Keratinocyte (primary cell): ENCODE results near the gene RPN1. TPM values are rescaled to one million over a fixed set of nuclear protein-coding genes. Genes with fewer than 3 reads are reported as not detected.
A peak's percentile ranks its signal among the peaks of the same experiment; 100 is the strongest.

Source experiments
- DNase-seq: peaks from one replicate; pipeline ENCODE4 v3.0.0-alpha.2; 2011; ENCODE audit warnings: low read depth, missing footprints, low spot score
- FAIRE-seq: peaks from 2 replicates; lab custom pipeline; 2011; peaks lifted over from hg19 to GRCh38; lab: Jason Lieb, UNC
- H2AFZ ChIP-seq: 2 replicates; pipeline ENCODE4 v1.6.0; 2012; ENCODE audit warnings: low read length, control low read depth, inconsistent platforms; ENCODE audit not compliant: control insufficient read depth
- H3K27ac ChIP-seq: 2 replicates; pipeline ENCODE4 v1.5.1; 2011; ENCODE audit warnings: low read length; ENCODE audit not compliant: control insufficient read depth, insufficient read depth
- H3K27me3 ChIP-seq: 3 replicates; pipeline ENCODE4 v1.6.0; 2011; ENCODE audit warnings: low read length; ENCODE audit not compliant: control insufficient read depth, insufficient read depth; ENCODE audit errors: extremely low read depth
- H3K36me3 ChIP-seq, 2 experiments: 2 replicates in 1 of 2; 3 replicates in 1 of 2; pipeline ENCODE4 v1.5.1; 2011; ENCODE audit warnings: low read length in 2 of 2, mild to moderate bottlenecking in 1 of 2; ENCODE audit not compliant: control insufficient read depth in 2 of 2, insufficient read depth in 2 of 2; ENCODE audit errors: extremely low read depth in 1 of 2
- H3K4me1 ChIP-seq: 3 replicates; pipeline ENCODE4 v1.5.1; 2011; ENCODE audit warnings: low read length; ENCODE audit not compliant: control insufficient read depth, insufficient read depth; ENCODE audit errors: extremely low read depth
- H3K4me2 ChIP-seq: 3 replicates; pipeline ENCODE4 v1.6.0; 2011; ENCODE audit warnings: low read depth, low read length; ENCODE audit not compliant: control insufficient read depth, insufficient read depth; ENCODE audit errors: extremely low read depth
- H3K4me3 ChIP-seq, 3 experiments: fragments of 200-600 bp in 1 of 3; sonication (generic) in 1 of 3; 2 replicates in 2 of 3; 3 replicates in 1 of 3; pipeline ENCODE4 v1.5.1; 2011 to 2016; ENCODE audit warnings: low read length in 3 of 3, mild to moderate bottlenecking in 3 of 3, control low read depth in 2 of 3, inconsistent platforms in 1 of 3, low read depth in 1 of 3, mixed read lengths in 1 of 3, mixed run types in 1 of 3, moderate library complexity in 1 of 3; ENCODE audit not compliant: control insufficient read depth in 2 of 3, insufficient read depth in 2 of 3; ENCODE audit errors: extremely low read depth in 1 of 3
- H3K79me2 ChIP-seq: 2 replicates; pipeline ENCODE4 v1.6.0; 2012; ENCODE audit warnings: low read length; ENCODE audit not compliant: control insufficient read depth, insufficient read depth
- H3K9ac ChIP-seq: 3 replicates; pipeline ENCODE4 v1.6.0; 2011; ENCODE audit warnings: low read length; ENCODE audit not compliant: control insufficient read depth, insufficient read depth; ENCODE audit errors: extremely low read depth
- H3K9me1 ChIP-seq: 3 replicates; pipeline ENCODE4 v1.6.0; 2011; ENCODE audit warnings: low read length; ENCODE audit not compliant: control insufficient read depth, insufficient read depth; ENCODE audit errors: extremely low read depth
- H3K9me3 ChIP-seq: 2 replicates; pipeline ENCODE4 v1.5.1; 2012; ENCODE audit warnings: low read depth, low read length; ENCODE audit not compliant: control insufficient read depth
- H4K20me1 ChIP-seq: 3 replicates; pipeline ENCODE4 v1.6.0; 2011; ENCODE audit warnings: low read length; ENCODE audit not compliant: control insufficient read depth, insufficient read depth; ENCODE audit errors: extremely low read depth
- CTCF ChIP-seq, 3 experiments: IDR thresholded peaks in 1 of 3; conservative IDR thresholded peaks in 1 of 3; optimal IDR thresholded peaks in 1 of 3; 2 replicates in 2 of 3; 3 replicates in 1 of 3; pipeline versions ENCODE3 to v1.5.1; 2011; ENCODE audit warnings: low read length in 3 of 3, mild to moderate bottlenecking in 3 of 3, moderate library complexity in 2 of 3, control low read depth in 1 of 3, inconsistent platforms in 1 of 3; ENCODE audit not compliant: insufficient read depth in 2 of 3; ENCODE audit errors: extremely low read depth in 1 of 3
- EZH2 ChIP-seq: IDR thresholded peaks from one replicate; pipeline ENCODE4 v1.6.1; 2012; ENCODE audit warnings: inconsistent platforms, mild to moderate bottlenecking, low read length, moderate library complexity
- dilution Hi-C: fragments of 300-500 bp; cut with MboI; formaldehyde crosslinking; loops from one replicate; pipeline ENCODE4 v1.7.0; 2020; ENCODE audit warnings: low sequenced_read_pairs; ENCODE audit not compliant: extremely low pct_ligation_motif_present
- polyA plus RNA-seq, 5 experiments: library from polyadenylated mRNA; depleted of rRNA in 3 of 5; stranded (reverse) in 3 of 5; stranded (forward) in 1 of 5; unstranded in 1 of 5; fragments of >200 nt; gene quantifications; 1 replicate in 1 of 5; 2 replicates in 3 of 5; 3 replicates in 1 of 5; pipeline versions ENCODE4 v1.2.1 to v1.2.3, GENCODE V29; 2011 to 2012; ENCODE audit warnings: missing spikeins in 2 of 5, low read depth in 1 of 5, low replicate concordance in 1 of 5

RPN1 gene
- polyA plus RNA-seq, 1 donor (not counting 4 experiments of a cell fraction or from before 2014, with no cell fraction given) = 350 TPM

GRCh38 chr3:128618398-128618726, 32.3 kb downstream of the RPN1 start:
- Histone ChIP-seq H3K79me2 (peaks cover 31% of the 10 kb centered on the region), H3K36me3 (peaks cover 20 to 39% of the 10 kb centered on the region in 2 experiments), H3K9me1 (no peaks in the 10 kb centered on the region), H3K4me2 (peak overlapping the region; percentile 91), H3K9ac (peak overlapping the region; percentile 83), H3K27me3 (no peaks in the 10 kb centered on the region), H2AFZ (no peak overlapping the region), H3K9me3 (no peaks in the 10 kb centered on the region), H3K4me1 (peaks cover 30% of the 10 kb centered on the region), H3K4me3 (peak overlapping the region; percentile 52 to 78 (median 77)), H4K20me1 (no peaks in the 10 kb centered on the region), H3K27ac (peak overlapping the region; percentile 68)
- dilution Hi-C loops = no loop called here
- FAIRE-seq = no peak
- TF ChIP-seq CTCF (optimal IDR thresholded peaks at IDR 0.05 in 1 of 3, IDR thresholded peaks at IDR 0.05 in 1 of 3, conservative IDR thresholded peaks at IDR 0.05 in 1 of 3; ENCODE audit: extremely low read depth in 1 of 3, insufficient read depth in 2 of 3, low read length in 3 of 3) (no peak), EZH2 (no peak)
- DNase-seq = no peak

- TF ChIP-seq EZH2 (no peak), CTCF (optimal IDR thresholded peaks at IDR 0.05 in 1 of 3, IDR thresholded peaks at IDR 0.05 in 1 of 3, conservative IDR thresholded peaks at IDR 0.05 in 1 of 3; ENCODE audit: extremely low read depth in 1 of 3, insufficient read depth in 2 of 3, low read length in 3 of 3) (peak; percentile 80 to 94 (median 86))
- H3K27ac ChIP-seq = peak overlapping the region; percentile 68
- no peaks in the 10 kb centered on the region for H3K9me1 ChIP-seq
- H3K36me3 ChIP-seq = peaks cover 18 to 38% of the 10 kb centered on the region in 2 experiments
- dilution Hi-C loops = no loop called here
- H3K4me3 ChIP-seq = peak overlapping the region; percentile 52 to 78 (median 77)
- H4K20me1 ChIP-seq = no peaks in the 10 kb centered on the region
- no peaks in the 10 kb centered on the region for H3K9me3 ChIP-seq
- H3K27me3 ChIP-seq = no peaks in the 10 kb centered on the region
- peak overlapping the region; percentile 59 for H2AFZ ChIP-seq
- H3K79me2 ChIP-seq = peaks cover 31% of the 10 kb centered on the region
- FAIRE-seq (peak; percentile 29), DNase-seq (peak; percentile 71)
- H3K9ac ChIP-seq = peak overlapping the region; percentile 83
- H3K4me2 ChIP-seq = peak overlapping the region; percentile 91
- peaks cover 30% of the 10 kb centered on the region for H3K4me1 ChIP-seq
Measured at GRCh38 chr3:128617557-128618397, 32.8 kb downstream of the RPN1 start.
